Thyroid gland (tissue), 4 donors: ENCODE data around the gene WNT4. TPM values are rescaled to one million over a fixed set of nuclear protein-coding genes. Genes with fewer than 3 reads are reported as not detected.

Source experiments
- DNase-seq, 2 donors: peaks; one replicate each; pipeline ENCODE4 v3.0.0-alpha.2; 2019
- H3K27ac ChIP-seq, 3 donors: fragments of 200-600 bp; sonication (generic); 1 replicate in 2 of 3; 2 replicates in 1 of 3; pipeline ENCODE4 v1.5.1; 2016 to 2019; ENCODE audit warnings: mild to moderate bottlenecking in 1 of 3, moderate library complexity in 1 of 3
- H3K27me3 ChIP-seq: fragments of 200-600 bp; sonication (generic); one replicate; pipeline ENCODE4 v1.5.1; 2019
- H3K36me3 ChIP-seq, 2 donors: fragments of 200-600 bp; sonication (generic); one replicate each; pipeline ENCODE4 v1.5.1; 2016 to 2019
- H3K4me1 ChIP-seq, 2 donors: fragments of 200-600 bp; sonication (generic); one replicate each; pipeline ENCODE4 v1.5.1; 2017 to 2019
- H3K4me3 ChIP-seq, 3 donors: fragments of 200-600 bp; sonication (generic); replicated peaks in 1 of 3; 1 replicate in 2 of 3; 2 replicates in 1 of 3; pipeline ENCODE4 v1.5.1; 2016; ENCODE audit warnings: mild to moderate bottlenecking in 1 of 3
- H3K9me3 ChIP-seq: fragments of 200-600 bp; sonication (generic); one replicate; pipeline ENCODE4 v1.5.1; 2017
- POLR2A ChIP-seq, 2 donors: fragments of 450-650 bp; IDR thresholded peaks; one replicate each; pipeline ENCODE4 v1.6.1; 2017; ENCODE audit warnings: antibody characterized with exemption in 2 of 2, mild to moderate bottlenecking in 2 of 2, moderate library complexity in 1 of 2
- WGBS, 2 donors: methylation state at CpG; one replicate each; pipeline ENCODE4 v1.1.5; 2017; 5-methylcytosine and 5-hydroxymethylcytosine counted together
- intact Hi-C: fragments of 100-400 bp; cut with DNase I; formaldehyde crosslinking; loops from one replicate; pipeline ENCODE4 v1.15.1; 2023
- total RNA-seq, 4 donors: library from RNA; depleted of rRNA; stranded (reverse); fragments of >200 nt; gene quantifications; one replicate each; pipeline ENCODE4 v1.2.3, GENCODE V29; 2016
- TF ChIP-seq, protein P1 (sequence below), 6 experiments: fragments of 200-600 bp in 3 of 6; fragments of 450-650 bp in 3 of 6; sonication (generic) in 3 of 6; IDR thresholded peaks; one replicate each; pipeline ENCODE4 v1.5.1; 2016 to 2019; ENCODE audit warnings: antibody characterized with exemption in 6 of 6, mild to moderate bottlenecking in 2 of 6, inconsistent platforms in 1 of 6, moderate library complexity in 1 of 6

The WNT4 gene
- total RNA-seq, 4 donors from 2014 or later = 0.29 to 3.0 (median 0.43) TPM

DNA sequence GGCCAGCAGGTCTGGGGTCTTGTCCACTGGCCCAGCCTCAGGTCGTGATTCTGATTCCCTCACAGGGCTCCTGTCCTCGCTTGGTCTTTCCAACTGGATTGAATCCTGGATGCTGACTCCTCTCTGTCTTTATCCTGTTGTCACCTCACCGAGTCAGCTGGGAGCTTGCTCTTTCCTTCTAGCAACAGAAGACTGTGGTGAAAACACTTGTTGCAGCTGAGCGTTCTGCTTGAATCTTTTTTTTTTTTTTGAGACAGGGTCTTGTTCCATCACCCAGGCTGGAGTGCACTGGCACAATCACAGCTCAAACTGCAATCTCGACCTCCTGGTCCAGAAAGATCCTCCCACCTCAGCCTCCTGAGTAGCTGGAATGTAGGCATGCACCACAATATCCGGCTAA lies 8.0 kb upstream of the WNT4 start:
- no peaks in the 10 kb centered on the region for H3K9me3 ChIP-seq
- TF ChIP-seq, protein P1, sequence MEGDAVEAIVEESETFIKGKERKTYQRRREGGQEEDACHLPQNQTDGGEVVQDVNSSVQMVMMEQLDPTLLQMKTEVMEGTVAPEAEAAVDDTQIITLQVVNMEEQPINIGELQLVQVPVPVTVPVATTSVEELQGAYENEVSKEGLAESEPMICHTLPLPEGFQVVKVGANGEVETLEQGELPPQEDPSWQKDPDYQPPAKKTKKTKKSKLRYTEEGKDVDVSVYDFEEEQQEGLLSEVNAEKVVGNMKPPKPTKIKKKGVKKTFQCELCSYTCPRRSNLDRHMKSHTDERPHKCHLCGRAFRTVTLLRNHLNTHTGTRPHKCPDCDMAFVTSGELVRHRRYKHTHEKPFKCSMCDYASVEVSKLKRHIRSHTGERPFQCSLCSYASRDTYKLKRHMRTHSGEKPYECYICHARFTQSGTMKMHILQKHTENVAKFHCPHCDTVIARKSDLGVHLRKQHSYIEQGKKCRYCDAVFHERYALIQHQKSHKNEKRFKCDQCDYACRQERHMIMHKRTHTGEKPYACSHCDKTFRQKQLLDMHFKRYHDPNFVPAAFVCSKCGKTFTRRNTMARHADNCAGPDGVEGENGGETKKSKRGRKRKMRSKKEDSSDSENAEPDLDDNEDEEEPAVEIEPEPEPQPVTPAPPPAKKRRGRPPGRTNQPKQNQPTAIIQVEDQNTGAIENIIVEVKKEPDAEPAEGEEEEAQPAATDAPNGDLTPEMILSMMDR (IDR thresholded peaks at IDR 0.05) = no peak
- no peak for TF ChIP-seq POLR2A (IDR thresholded peaks at IDR 0.05)
- no peak for DNase-seq
- no peaks in the 10 kb centered on the region for H3K27me3 ChIP-seq
- no peaks in the 10 kb centered on the region for H3K4me1 ChIP-seq
- H3K36me3 ChIP-seq = no peaks in the 10 kb centered on the region
- H3K27ac ChIP-seq = no peak overlapping the region
- no peak overlapping the region for H3K4me3 ChIP-seq
- WGBS, 2 donors = 72 to 76% methylated on average over 6 of the region's 6 CpGs
- intact Hi-C loops = no loop called here

DNA sequence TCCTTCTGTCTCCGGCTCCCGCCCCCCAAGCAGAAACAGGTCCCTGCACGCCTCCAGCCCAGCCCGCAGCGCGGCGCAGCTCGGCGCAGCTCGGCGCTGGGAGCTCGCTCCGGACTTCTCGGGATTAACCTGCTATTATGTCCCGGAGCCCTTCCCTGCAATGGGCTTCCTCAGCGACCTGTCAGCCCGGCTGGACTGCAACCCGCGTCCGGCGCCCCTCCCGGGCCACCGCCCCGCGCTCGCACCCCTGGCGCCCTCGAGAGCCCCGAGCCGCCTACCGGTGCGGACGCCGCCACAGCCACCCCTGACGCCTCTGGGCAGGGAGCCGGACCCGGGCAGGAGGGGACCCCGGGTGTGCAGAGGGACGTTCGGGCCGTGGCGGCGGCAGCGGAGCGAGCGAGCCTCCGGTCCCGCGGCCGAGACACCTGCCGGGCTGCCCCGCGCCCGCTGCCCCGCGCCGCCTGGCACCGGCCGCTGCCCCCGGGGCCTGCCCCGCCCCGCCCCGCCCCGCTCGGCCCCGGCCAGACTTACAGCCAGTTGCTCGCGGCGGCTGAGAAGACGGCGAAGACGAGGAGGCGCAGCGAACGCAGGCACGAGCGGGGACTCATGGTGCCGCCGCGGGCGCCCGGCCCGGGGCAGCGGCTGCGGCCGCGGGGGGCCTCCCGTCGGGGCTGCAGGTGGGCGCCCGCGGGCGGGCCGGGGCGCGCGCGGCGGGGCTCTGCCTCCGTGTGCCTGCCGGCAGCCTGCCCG lies 407 bp downstream of the WNT4 start:
- 0 to 2% methylated on average over 2 to 7 of the region's 102 CpGs for WGBS, 2 donors
- H3K27me3 ChIP-seq = no peaks in the 10 kb centered on the region
- H3K4me3 ChIP-seq = peak overlapping the region in 1 of 3 donors; percentile 51
- DNase-seq = peak; percentile 35 to 42
- no peak overlapping the region for H3K27ac ChIP-seq
- TF ChIP-seq, protein P1 (IDR thresholded peaks at IDR 0.05) = peak in 1 of 6 experiments; percentile 9
- no peak for TF ChIP-seq POLR2A (IDR thresholded peaks at IDR 0.05)
- peaks cover 4 to 19% of the 10 kb centered on the region in 2 donors for H3K4me1 ChIP-seq
- no peaks in the 10 kb centered on the region for H3K36me3 ChIP-seq
- intact Hi-C loops = no loop called here
- no peaks in the 10 kb centered on the region for H3K9me3 ChIP-seq

DNA sequence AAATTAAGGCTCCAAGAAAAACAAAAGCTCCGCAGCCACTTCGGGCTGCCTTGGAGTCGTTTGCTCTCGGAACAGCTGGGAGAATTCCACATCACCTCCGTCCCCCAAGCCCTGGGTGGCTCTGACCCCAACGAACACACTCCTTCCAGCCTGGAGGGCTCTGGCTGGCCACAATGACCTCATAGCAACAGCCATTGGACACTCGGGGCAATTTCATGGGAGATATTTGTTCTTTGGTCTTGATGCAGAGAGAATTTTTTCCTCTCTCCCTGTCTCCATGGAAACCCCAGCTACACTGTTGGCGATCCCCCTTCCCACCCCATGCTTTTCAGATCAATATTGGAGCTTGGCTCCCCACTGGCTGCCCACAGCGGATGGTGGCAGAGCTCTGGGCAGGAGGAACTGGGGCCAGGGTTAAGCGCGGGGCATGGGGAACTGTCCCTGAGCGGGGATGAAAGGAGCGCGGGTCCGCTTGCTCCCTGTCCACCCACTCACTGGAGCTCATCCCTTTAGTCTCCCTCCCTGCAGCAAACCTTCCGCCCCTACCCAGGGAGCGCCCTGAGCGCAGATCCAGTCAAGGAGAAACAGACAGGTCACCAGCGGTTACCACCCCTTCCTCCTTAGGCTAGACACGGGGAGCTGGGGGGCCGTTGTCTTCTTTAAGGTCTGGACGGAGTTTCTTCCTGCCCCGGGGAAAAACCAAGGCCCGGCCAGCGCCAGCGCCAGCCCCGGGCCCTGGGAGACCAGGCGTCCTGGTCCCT lies 1.2 kb downstream of the WNT4 start:
- no peak for DNase-seq

DNA sequence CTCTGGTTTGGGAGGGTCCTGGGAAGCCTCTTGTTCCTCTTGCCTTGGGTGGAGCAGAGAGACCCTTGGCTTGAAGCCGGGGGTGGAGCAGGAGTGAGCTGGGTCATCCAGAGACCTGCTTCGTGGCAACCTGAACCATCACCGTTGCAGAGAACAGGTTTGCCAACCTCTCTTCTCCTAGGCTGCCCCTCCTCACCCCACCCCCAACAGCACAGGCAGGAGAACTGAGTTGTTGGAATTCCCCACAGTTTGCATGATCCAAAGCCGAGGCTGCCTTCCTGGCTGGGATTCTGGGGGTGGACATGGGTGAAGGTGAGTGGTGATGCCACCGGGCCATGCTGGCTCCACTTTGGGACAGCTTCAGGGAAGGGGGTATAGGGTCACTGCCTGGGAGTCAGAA lies 2.2 kb downstream of the WNT4 start:
- Histone ChIP-seq H3K4me3 (no peak overlapping the region), H3K9me3 (no peaks in the 10 kb centered on the region), H3K27ac (no peak overlapping the region), H3K4me1 (peaks cover 4 to 19% of the 10 kb centered on the region in 2 donors), H3K27me3 (no peaks in the 10 kb centered on the region), H3K36me3 (no peaks in the 10 kb centered on the region)
- intact Hi-C loops = no loop called here
- DNase-seq = peak; percentile 12 to 50
- TF ChIP-seq POLR2A (IDR thresholded peaks at IDR 0.05) = no peak
- TF ChIP-seq, protein P1 (IDR thresholded peaks at IDR 0.05) = no peak
- WGBS, 2 donors = 60 to 70% methylated on average over 4 to 5 of the region's 5 CpGs

More for the DNA sequence above, 1.2 kb downstream of the WNT4 start:
- Histone ChIP-seq H3K27ac (no peak overlapping the region), H3K27me3 (no peaks in the 10 kb centered on the region), H3K4me1 (peaks cover 4 to 19% of the 10 kb centered on the region in 2 donors), H3K9me3 (no peaks in the 10 kb centered on the region), H3K4me3 (peak overlapping the region in 1 of 3 donors; percentile 51), H3K36me3 (no peaks in the 10 kb centered on the region)
- intact Hi-C loops = no loop called here
- 21 to 32% methylated on average over 24 to 28 of the region's 28 CpGs for WGBS, 2 donors
- TF ChIP-seq, protein P1 (IDR thresholded peaks at IDR 0.05) = no peak

DNA sequence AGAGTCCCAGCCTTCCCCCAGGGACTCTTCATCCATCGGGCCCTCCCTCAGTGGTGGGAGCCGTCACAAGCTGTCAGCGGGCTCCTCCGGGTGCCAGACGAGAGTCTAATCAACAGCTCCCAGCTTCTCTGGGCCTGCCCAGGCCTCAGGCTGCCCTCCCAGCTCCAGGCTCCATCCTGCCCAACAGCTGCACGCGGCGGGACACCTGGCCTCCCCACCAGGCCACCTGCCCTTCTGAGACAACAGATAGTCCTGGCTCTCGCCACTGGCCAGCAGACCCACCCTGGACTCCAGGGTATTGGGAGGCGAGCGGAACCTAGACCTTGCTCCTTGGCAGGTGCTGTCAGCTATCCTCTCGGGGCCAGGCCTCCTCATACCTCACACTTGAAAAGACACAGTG lies 3.1 kb downstream of the WNT4 start:
- TF ChIP-seq POLR2A (IDR thresholded peaks at IDR 0.05) = no peak
- TF ChIP-seq, protein P1 (IDR thresholded peaks at IDR 0.05) = no peak
- Histone ChIP-seq H3K4me3 (no peak overlapping the region), H3K9me3 (no peaks in the 10 kb centered on the region), H3K36me3 (no peaks in the 10 kb centered on the region), H3K27me3 (no peaks in the 10 kb centered on the region), H3K27ac (no peak overlapping the region), H3K4me1 (peaks cover 4 to 19% of the 10 kb centered on the region in 2 donors)
- intact Hi-C loops = loop anchor here (5.0 to 10.0 kb wide), 2 partner anchors 132 to 505 kb away; partner anchors contain the start of gene C1QC
- WGBS, 2 donors = 83 to 91% methylated on average over 1 to 12 of the region's 12 CpGs
- DNase-seq = no peak
